ENCODE measurements around the gene PCDHGC3.

Gene PCDHGC3

GRCh38 chr5:141487131-141487530 lies 11.4 kb downstream of the PCDHGC3 start:
- H3K27ac ChIP-seq = no peak overlapping the region

GRCh38 chr5:141488591-141489561 lies 13.1 kb downstream of the PCDHGC3 start, which contains the start of gene PCDHGC5:
PCDHGC5 (plus strand) TSS chr5:141489081; CDS start chr5:141489241, 160 bp downstream.
- no peak within 1 kb of the TSS for H3K27ac ChIP-seq
- TF ChIP-seq CTCF (conservative IDR thresholded peaks at IDR 0.05) = no peak

More at GRCh38 chr5:141487131-141487530, 11.4 kb downstream of the PCDHGC3 start:
- no peak for TF ChIP-seq CTCF (conservative IDR thresholded peaks at IDR 0.05)

GRCh38 chr5:141489841-141490240 lies 14.1 kb downstream of the PCDHGC3 start:
- TF ChIP-seq CTCF (conservative IDR thresholded peaks at IDR 0.05) = no peak
- no peak overlapping the region for H3K27ac ChIP-seq

GRCh38 chr5:141490271-141490670 lies 14.5 kb downstream of the PCDHGC3 start:
- H3K27ac ChIP-seq = no peak overlapping the region
- TF ChIP-seq CTCF (conservative IDR thresholded peaks at IDR 0.05) = no peak

GRCh38 chr5:141490771-141491170 lies 15.0 kb downstream of the PCDHGC3 start:
- TF ChIP-seq CTCF (conservative IDR thresholded peaks at IDR 0.05) = no peak

GRCh38 chr5:141491323-141492167 lies 15.8 kb downstream of the PCDHGC3 start:
- no peak for TF ChIP-seq CTCF (conservative IDR thresholded peaks at IDR 0.05)
- no peak overlapping the region for H3K27ac ChIP-seq

More at GRCh38 chr5:141490771-141491170, 15.0 kb downstream of the PCDHGC3 start:
- H3K27ac ChIP-seq = no peak overlapping the region
